Heart left ventricle (tissue), 16 donors: ENCODE results near the gene ZBTB8OS. TPM values are rescaled to one million over a fixed set of nuclear protein-coding genes. Genes with fewer than 3 reads are reported as not detected.
"Not testable (repeated sequence)": the region's sequence is repeated elsewhere in the genome, so short reads cannot be mapped to it uniquely, and the experiment has no call there.

Source experiments
- ATAC-seq, 4 donors: fragments of 200-7000 bp; cut with Tn5 transposase; one replicate each; pipeline ENCODE4 v1.9.1; 2020 to 2022; ENCODE audit warnings: moderate library complexity in 4 of 4, mild to moderate bottlenecking in 3 of 4, moderate number of reproducible peaks in 1 of 4
- DNase-seq, 5 donors: peaks; one replicate each; pipeline ENCODE4 v3.0.0-alpha.2; 2020
- H3K27ac ChIP-seq, 12 donors: fragments of 200-600 bp; sonication (generic) in 4 of 12; one replicate each; pipeline versions ENCODE4 v1.5.0 to v1.8.0; 2016 to 2022; ENCODE audit warnings: mild to moderate bottlenecking in 2 of 12
- H3K27me3 ChIP-seq, 9 donors: fragments of 200-600 bp; sonication (generic) in 2 of 9; one replicate each; pipeline versions ENCODE4 v1.5.1 to v1.8.0; 2016 to 2022; ENCODE audit warnings: mild to moderate bottlenecking in 3 of 9
- H3K36me3 ChIP-seq, 9 donors: fragments of 200-600 bp; sonication (generic) in 2 of 9; one replicate each; pipeline versions ENCODE4 v1.5.0 to v1.8.0; 2018 to 2022; ENCODE audit warnings: mild to moderate bottlenecking in 2 of 9
- H3K4me1 ChIP-seq, 12 donors: fragments of 200-600 bp; sonication (generic) in 4 of 12; one replicate each; pipeline versions ENCODE4 v1.5.0 to v1.8.0; 2016 to 2022; ENCODE audit warnings: mild to moderate bottlenecking in 3 of 12
- H3K4me3 ChIP-seq, 12 donors: fragments of 200-600 bp; sonication (generic) in 4 of 12; one replicate each; pipeline versions ENCODE4 v1.5.0 to v1.8.0; 2017 to 2022; ENCODE audit warnings: mild to moderate bottlenecking in 9 of 12, moderate library complexity in 4 of 12
- H3K9me3 ChIP-seq, 12 donors: fragments of 200-600 bp; sonication (generic) in 4 of 12; one replicate each; pipeline versions ENCODE4 v1.5.0 to v1.8.0; 2016 to 2022; ENCODE audit warnings: mild to moderate bottlenecking in 1 of 12
- POLR2A ChIP-seq, 2 donors: fragments of 450-650 bp; IDR thresholded peaks; one replicate each; pipeline ENCODE4 v1.6.1; 2017; ENCODE audit warnings: antibody characterized with exemption in 2 of 2, mild to moderate bottlenecking in 2 of 2, moderate library complexity in 2 of 2
- WGBS, 4 donors: extraction: QIAGEN DNeasy Blood & Tissue Kit in 2 of 4; methylation state at CpG; one replicate each; pipeline versions ENCODE4 v1.1.5 to v1.1.7; 2013 to 2018; 5-methylcytosine and 5-hydroxymethylcytosine counted together
- intact Hi-C, 10 donors: fragments of 100-400 bp; cut with DNase I; formaldehyde crosslinking; loops; one replicate each; pipeline versions ENCODE4 v1.11.1 to v1.14.2; 2022
- polyA plus RNA-seq, 2 donors: library from polyadenylated mRNA; stranded (reverse); fragments of 200-250 nt; gene quantifications; one replicate each; pipeline ENCODE4 v1.2.3, GENCODE V29; 2013
- total RNA-seq, 9 donors: library from RNA; depleted of rRNA in 2 of 9; stranded (reverse); fragments of >200 nt in 2 of 9; fragmentation: NEBNext Ultra II Directional in 3 of 9; extraction: Animal tissue kit (Norgen Biotek cat#: 25700) in 3 of 9; gene quantifications; one replicate each; pipeline versions ENCODE4 v1.1.0 to v1.2.4, GENCODE V29; 2016 to 2023
- TF ChIP-seq, protein P1 (sequence below), 12 donors: fragments of 200-600 bp; sonication (generic) in 4 of 12; IDR thresholded peaks; one replicate each; pipeline versions ENCODE4 v1.5.0 to v1.8.0; 2018 to 2022; ENCODE audit warnings: antibody characterized with exemption in 12 of 12, mild to moderate bottlenecking in 5 of 12
- donor health status: ischemic (EF 13 %, LVEDD 7.1; RV severe dilation, severe dysfunction).
- donor health status: healthy with polysubstance abuse.
- donor health status: DM: no; HTN: yes; CAD: no.
- donor health status: DM: no; HTN: no; CAD: no.
- donor health status: ischemic (EF 25% LVEDD 6.9; RV normal size, moderate dysfunction).
- donor health status: ischemic (EF 25% LVEDD 5.7; RV mildly dilated, moderate dysfunction).
- donor health status: healthy.
- donor health status: DM: yes; HTN: yes; CAD: no.
- donor health status: ischemic (EF 35%, LVEDD 5.7; RV mildly dilated, moderate dysfunction).
- donor health status: nonischemic (EF 11% LVEDD 7.7; RV severe dilation, severe dysfunction).
- donor health status: DM: yes; HTN: yes; CAD: no.
- donor health status: PGD.
- donor health status: ischemic (EF 29% LVEDD 5.4; RV normal size, mild dysfunction).
- donor health status: nonischemic (EF 23%, LVEDD 6.1; RV moderate dilation, normal function).

Gene ZBTB8OS
- total and polyA plus RNA-seq, 11 donors, result 16.5 to 60.3 (median 34.3) TPM

DNA sequence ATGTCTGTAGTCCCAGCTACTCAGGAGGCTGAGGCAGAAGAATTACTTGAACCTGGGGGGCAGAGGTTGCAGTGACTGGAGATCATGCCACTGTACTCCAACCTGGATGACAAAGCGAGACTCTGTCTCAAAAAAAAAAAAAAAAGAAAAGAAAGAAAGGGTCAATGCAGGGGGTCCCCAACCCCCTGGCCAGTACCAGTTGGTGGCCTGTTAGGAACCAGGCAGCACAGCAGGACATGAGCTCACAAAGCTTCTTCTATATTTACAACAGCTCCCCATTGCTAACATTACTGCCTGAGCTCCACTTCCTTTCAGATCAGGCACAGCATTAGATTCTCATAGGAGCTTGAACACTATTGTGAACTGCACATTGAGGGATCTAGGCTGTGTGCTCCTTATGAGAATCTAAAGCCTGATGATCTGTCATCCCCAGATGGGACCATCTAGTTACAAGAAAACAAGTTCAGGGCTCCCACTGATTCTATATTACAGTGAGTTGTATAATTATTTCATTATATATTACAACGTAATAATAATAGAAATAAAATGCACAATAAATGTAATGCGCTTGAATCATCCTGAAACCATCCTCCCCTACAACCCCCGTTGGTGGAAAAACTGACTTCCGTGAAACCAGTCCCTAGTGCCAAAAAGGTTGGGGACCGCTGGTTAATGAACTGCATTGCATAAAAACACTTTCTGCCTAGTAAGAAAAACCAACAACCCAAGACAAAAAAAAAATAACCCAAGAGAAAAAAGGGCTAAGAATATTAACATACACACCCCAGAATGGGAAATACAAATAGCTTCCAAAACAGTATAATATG is 2.8 kb downstream of the ZBTB8OS start:
- TF ChIP-seq, protein P1, sequence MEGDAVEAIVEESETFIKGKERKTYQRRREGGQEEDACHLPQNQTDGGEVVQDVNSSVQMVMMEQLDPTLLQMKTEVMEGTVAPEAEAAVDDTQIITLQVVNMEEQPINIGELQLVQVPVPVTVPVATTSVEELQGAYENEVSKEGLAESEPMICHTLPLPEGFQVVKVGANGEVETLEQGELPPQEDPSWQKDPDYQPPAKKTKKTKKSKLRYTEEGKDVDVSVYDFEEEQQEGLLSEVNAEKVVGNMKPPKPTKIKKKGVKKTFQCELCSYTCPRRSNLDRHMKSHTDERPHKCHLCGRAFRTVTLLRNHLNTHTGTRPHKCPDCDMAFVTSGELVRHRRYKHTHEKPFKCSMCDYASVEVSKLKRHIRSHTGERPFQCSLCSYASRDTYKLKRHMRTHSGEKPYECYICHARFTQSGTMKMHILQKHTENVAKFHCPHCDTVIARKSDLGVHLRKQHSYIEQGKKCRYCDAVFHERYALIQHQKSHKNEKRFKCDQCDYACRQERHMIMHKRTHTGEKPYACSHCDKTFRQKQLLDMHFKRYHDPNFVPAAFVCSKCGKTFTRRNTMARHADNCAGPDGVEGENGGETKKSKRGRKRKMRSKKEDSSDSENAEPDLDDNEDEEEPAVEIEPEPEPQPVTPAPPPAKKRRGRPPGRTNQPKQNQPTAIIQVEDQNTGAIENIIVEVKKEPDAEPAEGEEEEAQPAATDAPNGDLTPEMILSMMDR (IDR thresholded peaks at IDR 0.05), result no peak
- TF ChIP-seq POLR2A (IDR thresholded peaks at IDR 0.05), result no peak
- no peaks in the 10 kb centered on the region for H3K27me3 ChIP-seq
- intact Hi-C loops, result no loop called here
- H3K4me1 ChIP-seq, result peaks cover 2 to 33% (median 16%) of the 10 kb centered on the region in 12 donors
- DNase-seq (no peak), ATAC-seq (no peak)
- H3K27ac ChIP-seq, result no peak overlapping the region
- peaks cover 0 to 21% (median 3%) of the 10 kb centered on the region in 9 donors for H3K36me3 ChIP-seq
- 81 to 90% (median 88%) methylated on average over 6 of the region's 6 CpGs for WGBS, 4 donors
- no peaks in the 10 kb centered on the region for H3K9me3 ChIP-seq
- H3K4me3 ChIP-seq, result no peak overlapping the region

DNA sequence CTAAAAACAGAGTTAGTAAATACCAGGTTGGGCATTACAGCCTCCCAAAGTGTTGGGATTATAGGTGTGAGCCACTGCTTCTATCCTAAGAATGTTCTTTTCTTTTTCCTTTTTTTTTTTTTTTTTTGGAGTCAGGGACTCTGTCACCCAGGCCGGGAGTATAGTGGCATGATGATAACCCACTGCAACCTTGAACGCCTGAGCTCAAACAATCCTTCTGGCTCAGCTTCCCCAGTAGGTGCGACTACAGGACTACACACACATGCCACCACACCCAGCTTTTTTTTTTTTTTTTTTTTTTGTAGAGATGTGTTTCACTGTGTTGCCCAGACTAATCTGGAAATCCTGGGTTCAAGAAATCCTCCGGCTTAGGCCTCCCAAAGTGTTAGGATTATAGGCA is 5.9 kb downstream of the ZBTB8OS start:
- DNase-seq (no peak), ATAC-seq (no peak)
- WGBS, 4 donors, result 79 to 84% (median 81%) methylated on average over 4 of the region's 4 CpGs
- TF ChIP-seq, protein P1 (IDR thresholded peaks at IDR 0.05), result no peak
- TF ChIP-seq POLR2A (IDR thresholded peaks at IDR 0.05), result no peak
- Histone ChIP-seq H3K4me1 (peaks cover 0 to 18% (median 5%) of the 10 kb centered on the region in 12 donors), H3K36me3 (peaks cover 0 to 17% (median under 1%) of the 10 kb centered on the region in 9 donors), H3K27me3 (no peaks in the 10 kb centered on the region), H3K4me3 (no peak overlapping the region), H3K9me3 (no peaks in the 10 kb centered on the region), H3K27ac (no peak overlapping the region)
- intact Hi-C loops, result no loop called here

- intact Hi-C loops, H3K27me3 ChIP-seq, H3K27ac ChIP-seq, H3K9me3 ChIP-seq, ATAC-seq, H3K4me1 ChIP-seq, DNase-seq, H3K4me3 ChIP-seq: not testable (repeated sequence)
- H3K36me3 ChIP-seq, result peaks cover 0 to 31% (median 7%) of the 10 kb centered on the region in 9 donors
- 70 to 79% (median 75%) methylated on average over 8 of the region's 8 CpGs for WGBS, 4 donors
Measured at GRCh38 chr1:32642292-32642827, 8.0 kb downstream of the ZBTB8OS start.

DNA sequence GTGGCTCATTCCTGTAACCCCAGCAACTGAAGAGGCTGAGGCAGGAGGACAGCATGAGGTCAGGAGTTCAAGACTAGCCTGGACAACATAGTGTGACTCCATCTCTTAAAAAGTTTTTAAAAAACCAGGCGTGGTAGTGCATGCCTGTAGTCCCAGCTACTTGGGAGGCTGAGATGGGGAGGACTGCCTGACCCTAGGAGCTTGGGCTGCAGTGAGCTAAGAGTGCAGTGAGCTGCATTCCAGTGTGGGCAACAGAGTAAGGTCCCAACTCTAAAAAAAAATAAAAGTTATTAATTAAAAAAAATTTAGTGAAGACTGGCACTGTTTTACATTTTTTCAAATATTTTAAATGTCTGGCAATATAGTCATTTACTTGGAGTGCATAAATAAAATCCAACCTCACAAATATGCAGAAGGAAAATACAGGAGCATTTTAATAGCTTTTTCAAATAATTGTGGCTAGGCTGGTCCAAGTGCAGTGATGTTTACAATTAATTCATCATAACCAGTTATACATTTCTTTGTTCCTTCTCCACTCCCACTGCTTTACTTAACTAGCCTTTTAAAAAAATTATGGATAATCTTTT is 10.8 kb downstream of the ZBTB8OS start:
- intact Hi-C loops, result no loop called here
- TF ChIP-seq POLR2A (IDR thresholded peaks at IDR 0.05), result no peak
- TF ChIP-seq, protein P1 (IDR thresholded peaks at IDR 0.05), result no peak
- no peaks in the 10 kb centered on the region for H3K9me3 ChIP-seq
- H3K4me1 ChIP-seq, result no peaks in the 10 kb centered on the region
- H3K4me3 ChIP-seq, result no peak overlapping the region
- H3K27ac ChIP-seq, result no peak overlapping the region
- no peaks in the 10 kb centered on the region for H3K27me3 ChIP-seq
- peaks cover 0 to 18% (median 3%) of the 10 kb centered on the region in 9 donors for H3K36me3 ChIP-seq
- DNase-seq (no peak), ATAC-seq (no peak)
- 88 to 97% (median 95%) methylated on average over 1 of the region's 1 CpG for WGBS, 4 donors
